ENCODE data around the gene GSE1. TPM values are rescaled to one million over a fixed set of nuclear protein-coding genes. Genes with fewer than 3 reads are reported as not detected.

GSE1 gene
- total and polyA plus RNA-seq, 2 of the 13 experiments (the other 11 are each of a cell fraction or from before 2014, with no cell fraction given) = 16.1 to 31.2 TPM

DNA sequence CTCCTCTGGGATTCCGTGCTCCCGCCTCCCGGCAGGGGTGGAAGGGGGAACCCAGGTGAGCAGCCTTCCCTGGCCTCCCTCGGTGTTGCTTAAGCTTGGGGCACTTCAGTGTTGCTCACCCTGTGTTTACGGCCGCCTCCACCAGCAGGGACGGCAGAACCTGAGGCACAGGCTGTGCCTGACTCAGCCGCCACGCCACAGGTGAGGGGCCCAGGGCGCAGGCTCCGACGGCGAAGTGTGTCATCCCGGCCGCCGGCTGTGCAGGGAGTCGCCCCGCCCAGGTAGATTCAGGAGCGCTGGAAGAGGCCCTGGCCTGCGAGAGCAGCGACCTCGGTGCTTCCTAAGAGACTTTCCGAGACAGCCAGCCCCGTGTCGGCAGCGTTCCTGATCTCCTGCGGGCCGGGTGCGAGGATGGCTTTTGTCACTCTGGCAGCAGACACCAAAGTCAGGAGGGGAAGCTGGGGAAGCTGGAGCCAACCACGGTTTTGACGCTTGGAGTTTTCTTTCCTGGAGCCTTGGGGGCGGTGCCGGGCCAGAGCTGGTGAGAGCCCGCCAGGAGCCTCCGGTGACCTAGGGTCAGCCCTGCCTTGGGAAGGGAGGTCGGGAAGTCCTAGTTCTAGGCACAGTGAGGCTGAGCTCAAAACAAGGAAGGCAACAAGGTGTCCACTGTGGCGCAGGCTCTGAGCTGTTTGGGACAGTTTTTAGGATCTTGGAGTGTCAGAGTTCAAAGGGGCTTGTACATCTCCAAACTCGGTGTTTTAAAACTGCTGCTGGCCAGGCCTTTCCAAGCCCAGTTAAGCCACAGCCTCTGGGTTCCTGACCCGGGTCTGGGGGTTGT lies 2.1 kb downstream of the GSE1 start (continued):
- TF ChIP-seq, protein P1, sequence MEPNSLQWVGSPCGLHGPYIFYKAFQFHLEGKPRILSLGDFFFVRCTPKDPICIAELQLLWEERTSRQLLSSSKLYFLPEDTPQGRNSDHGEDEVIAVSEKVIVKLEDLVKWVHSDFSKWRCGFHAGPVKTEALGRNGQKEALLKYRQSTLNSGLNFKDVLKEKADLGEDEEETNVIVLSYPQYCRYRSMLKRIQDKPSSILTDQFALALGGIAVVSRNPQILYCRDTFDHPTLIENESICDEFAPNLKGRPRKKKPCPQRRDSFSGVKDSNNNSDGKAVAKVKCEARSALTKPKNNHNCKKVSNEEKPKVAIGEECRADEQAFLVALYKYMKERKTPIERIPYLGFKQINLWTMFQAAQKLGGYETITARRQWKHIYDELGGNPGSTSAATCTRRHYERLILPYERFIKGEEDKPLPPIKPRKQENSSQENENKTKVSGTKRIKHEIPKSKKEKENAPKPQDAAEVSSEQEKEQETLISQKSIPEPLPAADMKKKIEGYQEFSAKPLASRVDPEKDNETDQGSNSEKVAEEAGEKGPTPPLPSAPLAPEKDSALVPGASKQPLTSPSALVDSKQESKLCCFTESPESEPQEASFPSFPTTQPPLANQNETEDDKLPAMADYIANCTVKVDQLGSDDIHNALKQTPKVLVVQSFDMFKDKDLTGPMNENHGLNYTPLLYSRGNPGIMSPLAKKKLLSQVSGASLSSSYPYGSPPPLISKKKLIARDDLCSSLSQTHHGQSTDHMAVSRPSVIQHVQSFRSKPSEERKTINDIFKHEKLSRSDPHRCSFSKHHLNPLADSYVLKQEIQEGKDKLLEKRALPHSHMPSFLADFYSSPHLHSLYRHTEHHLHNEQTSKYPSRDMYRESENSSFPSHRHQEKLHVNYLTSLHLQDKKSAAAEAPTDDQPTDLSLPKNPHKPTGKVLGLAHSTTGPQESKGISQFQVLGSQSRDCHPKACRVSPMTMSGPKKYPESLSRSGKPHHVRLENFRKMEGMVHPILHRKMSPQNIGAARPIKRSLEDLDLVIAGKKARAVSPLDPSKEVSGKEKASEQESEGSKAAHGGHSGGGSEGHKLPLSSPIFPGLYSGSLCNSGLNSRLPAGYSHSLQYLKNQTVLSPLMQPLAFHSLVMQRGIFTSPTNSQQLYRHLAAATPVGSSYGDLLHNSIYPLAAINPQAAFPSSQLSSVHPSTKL (CRISPR knock-in tag; IDR thresholded peaks at IDR 0.05) = peak; percentile 34; the same call in 1 of the 2 replicates
- TF ChIP-seq ZNF296 (CRISPR knock-in tag; conservative IDR thresholded peaks at IDR 0.05) = no peak
- TF ChIP-seq IRF2 (CRISPR knock-in tag; IDR thresholded peaks at IDR 0.05) = peak; percentile 46; the same call in 1 of the 2 replicates
- peak in 1 of 2 experiments; percentile 35; a peak in 1 of 4 replicates for TF ChIP-seq EP300 (IDR thresholded peaks at IDR 0.05; ENCODE audit: low read depth in 2 of 2, low read length in 2 of 2)
- TF ChIP-seq EP300 (CRISPR knock-in tag; IDR thresholded peaks at IDR 0.05; ENCODE audit: borderline replicate concordance) = no peak
- TF ChIP-seq, protein P2, sequence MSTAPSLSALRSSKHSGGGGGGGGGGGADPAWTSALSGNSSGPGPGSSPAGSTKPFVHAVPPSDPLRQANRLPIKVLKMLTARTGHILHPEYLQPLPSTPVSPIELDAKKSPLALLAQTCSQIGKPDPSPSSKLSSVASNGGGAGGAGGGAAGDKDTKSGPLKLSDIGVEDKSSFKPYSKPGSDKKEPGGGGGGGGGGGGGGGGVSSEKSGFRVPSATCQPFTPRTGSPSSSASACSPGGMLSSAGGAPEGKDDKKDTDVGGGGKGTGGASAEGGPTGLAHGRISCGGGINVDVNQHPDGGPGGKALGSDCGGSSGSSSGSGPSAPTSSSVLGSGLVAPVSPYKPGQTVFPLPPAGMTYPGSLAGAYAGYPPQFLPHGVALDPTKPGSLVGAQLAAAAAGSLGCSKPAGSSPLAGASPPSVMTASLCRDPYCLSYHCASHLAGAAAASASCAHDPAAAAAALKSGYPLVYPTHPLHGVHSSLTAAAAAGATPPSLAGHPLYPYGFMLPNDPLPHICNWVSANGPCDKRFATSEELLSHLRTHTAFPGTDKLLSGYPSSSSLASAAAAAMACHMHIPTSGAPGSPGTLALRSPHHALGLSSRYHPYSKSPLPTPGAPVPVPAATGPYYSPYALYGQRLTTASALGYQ (CRISPR knock-in tag; IDR thresholded peaks at IDR 0.05) = peak; percentile 49; the same call in 1 of the 2 replicates
- TF ChIP-seq ZNF564 (CRISPR knock-in tag; IDR thresholded peaks at IDR 0.05) = peak; percentile 89; the same call in 1 of the 2 replicates
- TF ChIP-seq TARDBP (CRISPR knock-in tag; IDR thresholded peaks at IDR 0.05) = 0 out of 2 replicates have a peak, but pooled peaks have one; percentile 3
- TF ChIP-seq, protein P3, sequence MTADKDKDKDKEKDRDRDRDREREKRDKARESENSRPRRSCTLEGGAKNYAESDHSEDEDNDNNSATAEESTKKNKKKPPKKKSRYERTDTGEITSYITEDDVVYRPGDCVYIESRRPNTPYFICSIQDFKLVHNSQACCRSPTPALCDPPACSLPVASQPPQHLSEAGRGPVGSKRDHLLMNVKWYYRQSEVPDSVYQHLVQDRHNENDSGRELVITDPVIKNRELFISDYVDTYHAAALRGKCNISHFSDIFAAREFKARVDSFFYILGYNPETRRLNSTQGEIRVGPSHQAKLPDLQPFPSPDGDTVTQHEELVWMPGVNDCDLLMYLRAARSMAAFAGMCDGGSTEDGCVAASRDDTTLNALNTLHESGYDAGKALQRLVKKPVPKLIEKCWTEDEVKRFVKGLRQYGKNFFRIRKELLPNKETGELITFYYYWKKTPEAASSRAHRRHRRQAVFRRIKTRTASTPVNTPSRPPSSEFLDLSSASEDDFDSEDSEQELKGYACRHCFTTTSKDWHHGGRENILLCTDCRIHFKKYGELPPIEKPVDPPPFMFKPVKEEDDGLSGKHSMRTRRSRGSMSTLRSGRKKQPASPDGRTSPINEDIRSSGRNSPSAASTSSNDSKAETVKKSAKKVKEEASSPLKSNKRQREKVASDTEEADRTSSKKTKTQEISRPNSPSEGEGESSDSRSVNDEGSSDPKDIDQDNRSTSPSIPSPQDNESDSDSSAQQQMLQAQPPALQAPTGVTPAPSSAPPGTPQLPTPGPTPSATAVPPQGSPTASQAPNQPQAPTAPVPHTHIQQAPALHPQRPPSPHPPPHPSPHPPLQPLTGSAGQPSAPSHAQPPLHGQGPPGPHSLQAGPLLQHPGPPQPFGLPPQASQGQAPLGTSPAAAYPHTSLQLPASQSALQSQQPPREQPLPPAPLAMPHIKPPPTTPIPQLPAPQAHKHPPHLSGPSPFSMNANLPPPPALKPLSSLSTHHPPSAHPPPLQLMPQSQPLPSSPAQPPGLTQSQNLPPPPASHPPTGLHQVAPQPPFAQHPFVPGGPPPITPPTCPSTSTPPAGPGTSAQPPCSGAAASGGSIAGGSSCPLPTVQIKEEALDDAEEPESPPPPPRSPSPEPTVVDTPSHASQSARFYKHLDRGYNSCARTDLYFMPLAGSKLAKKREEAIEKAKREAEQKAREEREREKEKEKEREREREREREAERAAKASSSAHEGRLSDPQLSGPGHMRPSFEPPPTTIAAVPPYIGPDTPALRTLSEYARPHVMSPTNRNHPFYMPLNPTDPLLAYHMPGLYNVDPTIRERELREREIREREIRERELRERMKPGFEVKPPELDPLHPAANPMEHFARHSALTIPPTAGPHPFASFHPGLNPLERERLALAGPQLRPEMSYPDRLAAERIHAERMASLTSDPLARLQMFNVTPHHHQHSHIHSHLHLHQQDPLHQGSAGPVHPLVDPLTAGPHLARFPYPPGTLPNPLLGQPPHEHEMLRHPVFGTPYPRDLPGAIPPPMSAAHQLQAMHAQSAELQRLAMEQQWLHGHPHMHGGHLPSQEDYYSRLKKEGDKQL (CRISPR knock-in tag; IDR thresholded peaks at IDR 0.05; ENCODE audit: low read depth) = peak; percentile 35; the same call in 1 of the 2 replicates
- TF ChIP-seq GLI4 (CRISPR knock-in tag; IDR thresholded peaks at IDR 0.05; ENCODE audit: borderline replicate concordance) = no peak
- no peak for TF ChIP-seq GTF2F1 (IDR thresholded peaks at IDR 0.05; ENCODE audit: low read length)
- TF ChIP-seq, protein P4, sequence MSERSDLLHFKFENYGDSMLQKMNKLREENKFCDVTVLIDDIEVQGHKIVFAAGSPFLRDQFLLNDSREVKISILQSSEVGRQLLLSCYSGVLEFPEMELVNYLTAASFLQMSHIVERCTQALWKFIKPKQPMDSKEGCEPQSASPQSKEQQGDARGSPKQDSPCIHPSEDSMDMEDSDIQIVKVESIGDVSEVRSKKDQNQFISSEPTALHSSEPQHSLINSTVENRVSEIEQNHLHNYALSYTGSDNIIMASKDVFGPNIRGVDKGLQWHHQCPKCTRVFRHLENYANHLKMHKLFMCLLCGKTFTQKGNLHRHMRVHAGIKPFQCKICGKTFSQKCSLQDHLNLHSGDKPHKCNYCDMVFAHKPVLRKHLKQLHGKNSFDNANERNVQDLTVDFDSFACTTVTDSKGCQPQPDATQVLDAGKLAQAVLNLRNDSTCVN (CRISPR knock-in tag; IDR thresholded peaks at IDR 0.05; ENCODE audit: borderline replicate concordance) = no peak
